ENCODE results near the gene PDS5B. TPM values are rescaled to one million over a fixed set of nuclear protein-coding genes. Genes with fewer than 3 reads are reported as not detected.

The PDS5B gene
- total RNA-seq, 1 experiment from 2014 or later, result 44.3 TPM

GRCh38 chr13:32553720-32554119, 32.5 kb upstream of the PDS5B start:
- no peak overlapping the region for H3K4me3 Mint-ChIP-seq
- no peak overlapping the region for H3K27ac Mint-ChIP-seq
- no peaks in the 10 kb centered on the region for H3K9me3 Mint-ChIP-seq
- POLR2A ChIA-PET, result no interaction called here
- H3K4me1 Mint-ChIP-seq, result no peaks in the 10 kb centered on the region
- no peaks in the 10 kb centered on the region for H3K36me3 Mint-ChIP-seq
- no peak for ATAC-seq
- DNase-seq (ENCODE audit: low spot score), result no peak
- no peaks in the 10 kb centered on the region for H3K27me3 Mint-ChIP-seq (ENCODE audit: low read depth)
- TF ChIP-seq CBFB (CRISPR knock-in tag; IDR thresholded peaks at IDR 0.05; ENCODE audit: low read depth), result no peak
- TF ChIP-seq ZNF232 (CRISPR knock-in tag; IDR thresholded peaks at IDR 0.05), result no peak
- no peak for TF ChIP-seq NFATC4 (CRISPR knock-in tag; IDR thresholded peaks at IDR 0.05)
- TF ChIP-seq SMAD3 (CRISPR knock-in tag; IDR thresholded peaks at IDR 0.05; ENCODE audit: borderline replicate concordance), result no peak
- no peak for TF ChIP-seq ATF2 (CRISPR knock-in tag; IDR thresholded peaks at IDR 0.05; ENCODE audit: borderline replicate concordance, low read depth)
- no peak for TF ChIP-seq E2F5 (CRISPR knock-in tag; IDR thresholded peaks at IDR 0.05)
- no peak for TF ChIP-seq JUN (CRISPR knock-in tag; IDR thresholded peaks at IDR 0.05)
- TF ChIP-seq IRF1 (CRISPR knock-in tag; IDR thresholded peaks at IDR 0.05), result no peak
- TF ChIP-seq ZBTB21 (CRISPR knock-in tag; IDR thresholded peaks at IDR 0.05; ENCODE audit: borderline replicate concordance), result no peak
- no peak for TF ChIP-seq GTF2I (CRISPR knock-in tag; conservative IDR thresholded peaks at IDR 0.05)
- no peak for TF ChIP-seq CREM (CRISPR knock-in tag; IDR thresholded peaks at IDR 0.05)
- TF ChIP-seq ATF3 (CRISPR knock-in tag; conservative IDR thresholded peaks at IDR 0.05), result no peak
- no peak for TF ChIP-seq ESRRA (CRISPR knock-in tag; IDR thresholded peaks at IDR 0.05; ENCODE audit: borderline replicate concordance)
- TF ChIP-seq ERG (CRISPR knock-in tag; IDR thresholded peaks at IDR 0.05), result no peak
- TF ChIP-seq ZNF219 (CRISPR knock-in tag; IDR thresholded peaks at IDR 0.05; ENCODE audit: borderline replicate concordance), result no peak
- no peak for TF ChIP-seq ZNF512 (CRISPR knock-in tag; IDR thresholded peaks at IDR 0.05; ENCODE audit: borderline replicate concordance)
- no peak for TF ChIP-seq RORB (CRISPR knock-in tag; IDR thresholded peaks at IDR 0.05)
- TF ChIP-seq ZNF532 (CRISPR knock-in tag; IDR thresholded peaks at IDR 0.05; ENCODE audit: borderline replicate concordance), result no peak
- no peak for TF ChIP-seq ZNF425 (CRISPR knock-in tag; conservative IDR thresholded peaks at IDR 0.05)
- CTCF ChIA-PET, result interaction anchor here (2.4 kb wide), 1 partner anchor 27 kb away, joined by 8 read pairs; no protein-coding TSS in a partner anchor
